K562 (cell line): ENCODE results near the gene NFIC. TPM values are rescaled to one million over a fixed set of nuclear protein-coding genes. Genes with fewer than 3 reads are reported as not detected.

Source experiments
- ARID4B ChIP-seq: sonication (generic); formaldehyde crosslinking; IDR thresholded peaks from 2 replicates; pipeline ENCODE4 v1.8.0; 2022; ENCODE audit warnings: mild to moderate bottlenecking, missing genetic modification reagents
- CEBPG ChIP-seq, 3 experiments: fragments of 200-800 bp in 1 of 3; sonication (Bioruptor generic) in 1 of 3; sonication (generic) in 1 of 3; formaldehyde crosslinking in 1 of 3; IDR thresholded peaks in 2 of 3; conservative IDR thresholded peaks in 1 of 3; 2 replicates each; pipeline versions ENCODE4 v1.6.1 to v1.8.0; 2016 to 2022; ENCODE audit warnings: missing compliant biosample characterization in 2 of 3, missing genetic modification characterization in 2 of 3, mild to moderate bottlenecking in 1 of 3, missing genetic modification reagents in 1 of 3
- ELF4 ChIP-seq: fragments of 450-650 bp; formaldehyde crosslinking; IDR thresholded peaks from 2 replicates; pipeline ENCODE4 v1.4.0; 2022; ENCODE audit warnings: missing genetic modification characterization
- FOXP4 ChIP-seq: sonication (generic); formaldehyde crosslinking; IDR thresholded peaks from 2 replicates; pipeline ENCODE4 v1.8.0; 2022; ENCODE audit warnings: mild to moderate bottlenecking, missing genetic modification reagents, borderline replicate concordance
- HNRNPLL ChIP-seq: fragments of 200-400 bp; formaldehyde crosslinking; IDR thresholded peaks from 2 replicates; pipeline ENCODE4 v1.6.1; 2017; ENCODE audit warnings: low read length, low read depth, mild to moderate bottlenecking; ENCODE audit not compliant: poor library complexity, severe bottlenecking
- MYNN ChIP-seq, 2 experiments: sonication (generic); formaldehyde crosslinking in 1 of 2; IDR thresholded peaks; 2 replicates each; pipeline versions ENCODE4 v1.5.0 to v1.6.1; 2016 to 2020; ENCODE audit warnings: antibody characterized with exemption in 1 of 2, missing genetic modification reagents in 1 of 2
- NCOR1 ChIP-seq: fragments of 450-650 bp; IDR thresholded peaks from 2 replicates; pipeline ENCODE4 v1.6.1; 2016; ENCODE audit warnings: mild to moderate bottlenecking, moderate library complexity
- NFE2 ChIP-seq: IDR thresholded peaks from 2 replicates; pipeline ENCODE4 v1.6.1; 2014; ENCODE audit warnings: antibody characterized with exemption, low read depth
- NFRKB ChIP-seq: fragments of 450-650 bp; IDR thresholded peaks from 2 replicates; pipeline ENCODE4 v1.6.1; 2016; ENCODE audit warnings: low read depth
- NR0B1 ChIP-seq: fragments of 450-650 bp; IDR thresholded peaks from one replicate; pipeline ENCODE4 v1.6.1; 2018; ENCODE audit warnings: mild to moderate bottlenecking, moderate library complexity; ENCODE audit not compliant: partially characterized antibody
- NUFIP1 ChIP-seq: fragments of 450-650 bp; IDR thresholded peaks from 2 replicates; pipeline ENCODE4 v1.6.1; 2018; ENCODE audit not compliant: partially characterized antibody
- RFX7 ChIP-seq: fragments of 250-450 bp; sonication (Bioruptor Pico); IDR thresholded peaks from 2 replicates; pipeline ENCODE4 v1.5.1; 2021; ENCODE audit warnings: mild to moderate bottlenecking
- SAFB2 ChIP-seq: fragments of 200-400 bp; formaldehyde crosslinking; IDR thresholded peaks from 2 replicates; pipeline ENCODE4 v1.6.1; 2018; ENCODE audit warnings: borderline replicate concordance, low read length, low read depth, moderate library complexity; ENCODE audit not compliant: severe bottlenecking
- SLC30A9 ChIP-seq: fragments of 250-450 bp; sonication (Bioruptor Pico); IDR thresholded peaks from 2 replicates; pipeline ENCODE4 v1.8.0; 2022; ENCODE audit warnings: mild to moderate bottlenecking, moderate library complexity
- ZBTB5 ChIP-seq: fragments of 450-650 bp; IDR thresholded peaks from 2 replicates; pipeline ENCODE4 v1.6.1; 2017; ENCODE audit warnings: antibody characterized with exemption
- ZNF280A ChIP-seq: fragments of 450-650 bp; IDR thresholded peaks from 2 replicates; pipeline ENCODE4 v1.6.1; 2018; ENCODE audit warnings: mild to moderate bottlenecking, low read depth; ENCODE audit not compliant: partially characterized antibody
- polyA plus RNA-seq, 8 experiments: library from polyadenylated mRNA; depleted of rRNA in 4 of 8; stranded (reverse) in 5 of 8; unstranded in 3 of 8; fragments of >200 nt; fragmentation: Nextera tagmentation in 2 of 8; fragmentation: Illumina TruSeq in 1 of 8; extraction: Ambion mirVana in 2 of 8; extraction: Trizol in 1 of 8; gene quantifications; 2 replicates each; pipeline versions ENCODE4 v1.2.1 to v1.2.3, GENCODE V29; 2011 to 2014; ENCODE audit warnings: inconsistent platforms in 1 of 8, missing spikeins in 1 of 8
- total RNA-seq, 7 experiments: library from RNA; depleted of rRNA in 6 of 7; stranded (reverse); fragments of >200 nt in 6 of 7; fragmentation: Illumina TruSeq in 2 of 7; extraction: Trizol in 2 of 7; gene quantifications; 2 replicates each; pipeline versions ENCODE4 v1.2.1 to v1.2.3, GENCODE V29; 2011 to 2021; ENCODE audit warnings: low replicate concordance in 1 of 7

NFIC gene
- total and polyA plus RNA-seq, 9 of the 15 experiments (the other 6 are each of a cell fraction or from before 2014, with no cell fraction given), result 0.71 to 62.1 (median 6.9) TPM

- TF ChIP-seq RFX7 (CRISPR knock-in tag), result no peak
- TF ChIP-seq HNRNPLL, result no peak
- no peak for TF ChIP-seq ZNF280A
- no peak for TF ChIP-seq ELF4 (CRISPR knock-in tag)
- TF ChIP-seq NCOR1, result 0 out of 2 replicates have a peak, but pooled peaks have one; percentile 21
- TF ChIP-seq NFE2, result no peak
- no peak for TF ChIP-seq NFRKB
- peak; percentile 26; the same call in 1 of the 2 replicates for TF ChIP-seq ARID4B
- TF ChIP-seq CEBPG (CRISPR knock-in tag; IDR thresholded peaks at IDR 0.05), result no peak
- no peak for TF ChIP-seq CEBPG (tag; conservative IDR thresholded peaks at IDR 0.05 in 1 of 2, IDR thresholded peaks at IDR 0.05 in 1 of 2)
- TF ChIP-seq SLC30A9 (CRISPR knock-in tag), result no peak
- no peak for TF ChIP-seq ZBTB5
- no peak for TF ChIP-seq NR0B1
- no peak for TF ChIP-seq MYNN (IDR thresholded peaks at IDR 0.05)
- TF ChIP-seq MYNN (CRISPR knock-in tag; IDR thresholded peaks at IDR 0.05), result no peak
- TF ChIP-seq NUFIP1, result no peak
- TF ChIP-seq FOXP4 (CRISPR knock-in tag), result no peak
- TF ChIP-seq SAFB2, result no peak
These were observed 42.0 kb upstream of the NFIC start (continued) for GRCh38 chr19:3324405-3324856.
